IPS-18c (cell line): ENCODE measurements around the gene WRNIP1.

Experiments used
- H3K4me3 ChIP-seq: 2 replicates; pipeline ENCODE4 v1.7.0; 2013; ENCODE audit warnings: low read depth, mild to moderate bottlenecking, low read length, moderate library complexity; ENCODE audit not compliant: insufficient read depth
- H3K9me3 ChIP-seq: one replicate; pipeline ENCODE4 v1.6.1; 2013; ENCODE audit warnings: mild to moderate bottlenecking, low read length, moderate library complexity; ENCODE audit not compliant: control insufficient read depth, insufficient read depth

WRNIP1 gene

DNA sequence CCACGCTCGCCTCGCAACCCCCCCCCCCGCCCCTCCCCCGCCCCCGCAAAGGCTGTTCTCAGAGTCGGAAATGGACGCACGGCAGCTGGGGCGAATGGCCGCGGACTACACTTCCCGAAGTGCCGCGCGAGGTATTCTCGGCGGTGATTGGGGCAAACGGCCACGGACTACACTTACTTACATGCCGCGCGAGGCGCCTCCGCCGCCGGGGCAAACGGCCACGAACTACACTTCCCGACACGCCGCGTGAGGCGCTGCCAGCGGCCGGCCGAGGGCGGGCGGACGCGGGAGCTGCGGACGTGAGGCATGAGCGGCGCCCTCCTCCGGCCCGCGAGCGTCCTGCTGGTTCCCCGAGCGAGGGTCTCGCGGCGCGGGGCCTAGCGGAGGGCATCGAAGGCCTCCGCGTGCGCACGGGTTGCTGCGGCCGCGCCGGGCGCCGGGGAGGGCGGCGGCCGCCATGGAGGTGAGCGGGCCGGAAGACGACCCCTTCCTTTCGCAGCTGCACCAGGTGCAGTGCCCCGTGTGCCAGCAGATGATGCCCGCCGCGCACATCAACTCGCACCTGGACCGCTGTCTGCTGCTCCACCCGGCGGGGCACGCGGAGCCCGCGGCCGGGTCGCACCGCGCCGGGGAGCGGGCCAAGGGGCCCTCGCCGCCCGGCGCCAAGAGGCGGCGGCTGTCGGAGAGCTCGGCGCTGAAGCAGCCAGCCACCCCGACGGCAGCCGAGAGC lies at the start of gene WRNIP1:
WRNIP1 (plus strand) TSS at position 228 of the 730 bp plus-strand sequence; CDS start at position 458, 230 bp downstream.
- Histone ChIP-seq H3K9me3 (no peaks in the 10 kb centered on the region), H3K4me3 (peak within 1 kb of the TSS; percentile 85)

DNA sequence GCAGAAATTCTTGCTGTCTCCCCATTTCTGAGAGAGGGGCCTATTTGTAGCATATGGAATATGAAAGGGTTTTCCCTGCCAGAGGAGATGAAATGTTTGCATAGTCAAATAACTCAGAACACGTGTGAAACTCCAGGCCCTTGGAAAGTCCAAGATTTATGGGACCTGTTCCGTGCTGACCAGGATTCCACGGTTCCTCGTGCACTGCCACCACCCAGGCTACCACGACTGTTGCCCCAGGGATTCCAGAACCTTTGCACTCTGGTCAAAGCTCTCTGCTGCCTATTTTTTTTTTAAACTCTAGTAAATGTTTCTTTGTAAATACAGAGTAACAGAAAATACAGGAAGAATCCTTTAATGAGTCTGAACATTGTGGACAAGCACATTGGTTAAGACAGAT lies 49.5 kb upstream of the WRNIP1 start:
- Histone ChIP-seq H3K4me3 (no peak overlapping the region), H3K9me3 (peaks cover 8% of the 10 kb centered on the region)

DNA sequence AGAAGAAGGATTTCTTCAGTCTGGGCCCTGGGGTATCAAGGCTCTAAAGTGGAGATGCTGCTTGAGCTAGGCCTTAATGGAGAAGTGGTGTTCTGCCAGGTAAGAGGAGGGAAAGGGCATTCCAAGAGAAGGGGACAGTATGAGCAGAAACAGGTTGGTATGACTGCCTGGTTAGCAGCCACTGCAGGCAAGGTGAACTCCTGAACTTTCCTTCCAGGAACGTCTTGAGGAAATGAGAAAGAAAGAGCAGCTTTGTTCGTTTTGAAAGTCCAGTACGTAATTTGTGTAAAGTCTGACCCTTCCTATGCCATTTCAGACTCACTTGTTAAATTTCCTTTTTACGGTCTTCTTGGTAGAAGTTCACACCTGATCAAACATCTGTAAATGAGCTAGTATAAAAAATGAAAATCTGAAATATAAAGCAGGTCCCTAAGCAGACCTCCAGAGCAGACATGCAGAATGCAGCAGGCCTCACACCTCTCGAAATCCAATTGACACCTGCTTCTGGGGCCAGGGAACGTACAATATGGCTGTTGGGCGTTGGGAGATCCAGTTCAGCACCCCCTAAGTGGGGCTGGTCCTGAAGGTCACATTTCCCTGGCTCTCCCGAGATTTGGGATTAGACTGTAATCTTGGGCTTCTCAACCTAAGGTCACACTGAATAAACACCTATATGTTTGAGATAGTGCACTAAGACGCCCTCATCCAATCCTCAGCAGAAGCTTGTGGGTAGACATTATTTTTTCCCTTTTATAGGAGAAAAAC lies 48.1 kb upstream of the WRNIP1 start:
- Histone ChIP-seq H3K9me3 (peaks cover 8% of the 10 kb centered on the region), H3K4me3 (no peak overlapping the region)

DNA sequence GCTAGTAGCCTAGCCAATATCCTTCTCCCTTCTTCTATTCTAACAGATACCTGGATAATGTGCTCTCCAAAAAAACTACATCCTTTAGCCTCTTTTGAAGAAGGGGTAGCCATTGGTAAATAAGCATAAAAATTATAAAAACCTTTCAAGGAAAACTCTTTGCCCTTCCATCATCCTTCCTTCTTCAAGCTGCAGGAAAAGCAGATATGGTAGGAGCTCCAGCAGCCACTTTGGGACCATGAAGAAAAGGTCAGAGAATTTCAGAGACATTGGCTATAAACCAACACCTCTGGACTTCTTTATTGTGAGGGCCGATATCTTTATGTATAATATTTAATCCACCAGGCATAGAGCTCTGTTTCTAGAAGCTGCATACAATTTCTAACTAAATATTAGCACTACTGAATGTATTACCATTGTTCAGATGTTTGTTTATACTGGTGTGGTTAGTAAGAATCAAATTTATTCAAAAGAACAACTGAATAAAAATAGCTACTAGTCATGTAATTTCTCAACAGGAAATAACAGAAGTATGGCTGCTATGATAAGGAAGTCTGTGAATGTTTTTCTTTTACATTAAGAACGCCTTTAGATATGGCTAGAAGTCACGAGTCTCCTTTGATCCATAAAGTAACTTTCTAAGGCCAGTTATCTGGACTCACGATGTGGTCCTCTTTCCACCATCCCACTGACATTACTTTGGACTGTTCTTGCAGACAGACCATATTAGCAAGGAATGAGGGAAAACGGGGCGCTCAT lies 46.7 kb upstream of the WRNIP1 start:
- Histone ChIP-seq H3K9me3 (peaks cover 7% of the 10 kb centered on the region), H3K4me3 (no peak overlapping the region)

DNA sequence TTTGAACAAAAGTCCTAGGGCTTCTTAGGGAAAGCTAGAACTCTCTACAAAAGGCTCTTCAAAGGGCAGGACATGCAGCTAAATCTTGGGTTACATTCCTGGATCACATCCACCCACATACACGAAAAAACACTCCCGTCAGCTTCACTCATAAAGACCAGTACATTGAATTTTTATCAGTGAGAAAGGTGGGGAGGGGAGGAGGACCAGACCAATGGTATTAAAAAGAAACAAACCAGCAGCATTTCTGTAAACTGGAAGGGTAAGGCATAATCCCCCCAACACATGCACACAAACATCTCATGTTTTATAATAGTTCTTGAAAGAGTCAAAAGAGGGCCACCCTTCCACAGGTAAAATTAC lies 46.1 kb upstream of the WRNIP1 start:
- no peak overlapping the region for H3K4me3 ChIP-seq
- peaks cover 3% of the 10 kb centered on the region for H3K9me3 ChIP-seq

DNA sequence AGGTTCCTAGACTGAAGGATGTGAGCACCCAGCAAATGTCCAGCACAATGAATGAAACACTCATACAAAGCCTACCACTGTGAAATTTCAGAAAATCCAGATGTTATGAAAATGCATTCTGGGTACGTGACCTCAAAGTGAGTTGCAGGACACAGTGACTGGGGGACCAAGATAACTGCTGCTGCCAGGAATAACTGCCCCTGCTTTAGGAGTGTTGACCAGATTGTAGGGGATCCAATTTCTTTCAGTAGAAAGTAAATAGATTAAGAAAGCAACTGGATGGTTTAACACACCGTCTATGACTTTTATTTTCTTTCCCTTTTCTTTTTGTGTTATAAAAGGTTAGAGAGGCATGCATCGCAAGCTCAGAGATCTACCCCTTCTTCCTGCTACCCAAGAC lies 44.0 kb upstream of the WRNIP1 start:
- Histone ChIP-seq H3K4me3 (no peak overlapping the region), H3K9me3 (no peaks in the 10 kb centered on the region)

DNA sequence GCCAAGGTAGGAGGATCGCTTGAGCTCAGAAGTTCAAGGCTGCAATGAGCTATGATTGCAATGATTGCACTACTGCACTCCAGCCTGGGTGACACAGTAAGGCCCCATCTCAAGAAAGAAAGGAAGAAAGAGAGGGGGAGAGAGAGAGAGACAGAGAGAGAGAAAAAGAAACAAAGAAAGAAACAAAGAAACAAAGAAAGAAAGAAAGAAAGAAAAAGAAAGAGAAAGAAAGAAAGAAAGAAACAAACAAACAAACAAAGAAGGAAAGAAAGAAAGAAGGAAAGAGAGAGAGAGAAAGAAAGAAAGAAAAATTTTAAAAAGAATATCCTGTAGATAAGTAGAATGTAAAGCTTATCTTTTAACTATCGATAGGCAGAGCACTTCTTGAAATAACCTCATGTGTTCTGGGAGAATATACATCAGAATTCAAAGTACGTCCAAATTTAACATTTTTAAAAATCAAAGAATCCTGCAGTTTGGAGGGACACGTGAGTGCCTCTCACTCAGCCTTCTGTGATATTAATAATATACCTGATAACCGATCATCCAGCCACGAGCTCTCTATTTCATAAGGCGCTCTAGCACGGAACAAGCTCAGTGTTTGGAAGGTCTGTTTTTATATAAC lies 39.7 kb upstream of the WRNIP1 start:
- no peaks in the 10 kb centered on the region for H3K9me3 ChIP-seq

DNA sequence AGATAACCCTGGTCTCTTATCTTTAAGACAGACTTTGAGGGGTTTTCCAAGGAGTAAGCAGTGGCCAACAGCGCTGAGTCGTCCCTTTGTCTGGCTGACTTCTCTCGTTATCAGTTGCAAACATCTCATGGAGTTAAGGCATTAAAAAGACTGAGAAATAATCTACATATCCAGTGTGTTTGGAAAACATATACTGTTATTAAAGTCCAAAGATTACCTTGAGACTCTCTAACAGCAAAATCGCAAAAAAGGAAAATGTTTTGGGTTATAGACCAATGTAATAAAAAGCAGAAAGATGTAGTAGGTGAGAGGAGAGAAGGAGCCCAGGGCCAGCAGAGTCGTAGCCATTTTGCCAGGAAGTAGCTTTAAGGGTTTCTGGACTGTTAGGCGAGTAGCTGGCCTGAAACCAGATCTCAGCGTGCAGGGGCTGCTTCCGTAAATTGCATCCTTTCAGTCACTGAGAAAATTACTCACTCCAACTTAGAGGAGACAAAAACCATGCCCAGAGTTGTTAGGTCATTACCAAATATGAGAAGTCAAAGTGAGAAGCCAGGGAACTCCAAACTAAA lies 39.1 kb upstream of the WRNIP1 start:
- H3K9me3 ChIP-seq = no peaks in the 10 kb centered on the region
- no peak overlapping the region for H3K4me3 ChIP-seq

More for the DNA sequence above, 39.7 kb upstream of the WRNIP1 start:
- no peak overlapping the region for H3K4me3 ChIP-seq

DNA sequence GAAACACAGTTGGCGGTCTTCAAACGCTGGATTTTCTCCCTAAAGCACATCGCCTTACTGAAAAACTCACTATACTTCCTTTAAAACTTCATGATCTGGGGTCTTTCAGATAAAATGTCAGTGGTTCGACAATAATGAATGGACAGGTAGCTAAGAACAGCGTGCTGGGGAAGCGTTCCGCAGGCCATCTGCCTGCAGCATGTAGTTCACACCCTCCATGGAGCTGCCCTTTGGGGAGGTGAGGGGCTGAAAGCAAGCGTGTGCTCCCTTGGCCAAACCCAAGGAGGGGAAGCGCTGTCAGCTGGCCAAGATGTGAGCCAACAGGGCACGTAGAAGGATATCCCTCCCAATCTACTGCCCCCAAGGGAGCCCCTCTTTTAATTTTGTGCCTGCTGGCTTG lies 35.3 kb upstream of the WRNIP1 start:
- Histone ChIP-seq H3K4me3 (no peak overlapping the region), H3K9me3 (no peaks in the 10 kb centered on the region)

DNA sequence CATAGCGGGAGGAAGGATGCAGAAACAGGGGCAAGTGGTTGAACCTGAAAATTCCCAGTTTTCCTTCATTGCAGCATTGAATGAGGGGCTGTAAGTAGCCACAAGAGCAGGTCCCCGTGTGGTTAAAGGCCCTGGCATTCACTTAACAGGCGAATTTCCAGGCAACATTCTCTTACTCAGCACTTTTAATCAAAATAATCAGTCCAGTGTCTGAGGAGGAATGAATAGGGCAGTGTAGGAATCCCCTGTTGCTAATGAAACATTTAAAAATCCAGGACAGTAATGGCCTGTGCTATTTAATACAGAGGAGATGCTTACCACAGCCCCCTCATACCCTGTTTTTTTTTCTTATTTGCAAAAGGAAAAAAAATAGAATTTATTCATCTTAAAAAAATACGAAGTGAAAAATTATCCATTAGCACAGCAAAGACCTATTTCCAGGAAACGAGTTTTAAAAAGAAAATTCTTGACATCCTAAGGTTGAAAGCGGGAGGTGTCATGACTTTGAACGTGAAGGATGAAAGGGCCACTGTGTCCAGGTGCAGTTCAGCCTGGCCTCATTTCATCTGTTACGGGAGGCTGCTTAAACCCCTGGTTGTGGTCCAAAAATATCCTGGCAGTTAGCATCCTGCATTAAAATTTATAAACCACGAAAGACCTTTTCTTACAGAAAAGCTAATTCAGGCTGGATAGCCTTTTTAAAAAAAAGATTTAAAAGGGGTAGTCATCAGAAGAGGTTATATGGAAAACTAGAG lies 34.7 kb upstream of the WRNIP1 start:
- H3K9me3 ChIP-seq = no peaks in the 10 kb centered on the region
- H3K4me3 ChIP-seq = no peak overlapping the region

DNA sequence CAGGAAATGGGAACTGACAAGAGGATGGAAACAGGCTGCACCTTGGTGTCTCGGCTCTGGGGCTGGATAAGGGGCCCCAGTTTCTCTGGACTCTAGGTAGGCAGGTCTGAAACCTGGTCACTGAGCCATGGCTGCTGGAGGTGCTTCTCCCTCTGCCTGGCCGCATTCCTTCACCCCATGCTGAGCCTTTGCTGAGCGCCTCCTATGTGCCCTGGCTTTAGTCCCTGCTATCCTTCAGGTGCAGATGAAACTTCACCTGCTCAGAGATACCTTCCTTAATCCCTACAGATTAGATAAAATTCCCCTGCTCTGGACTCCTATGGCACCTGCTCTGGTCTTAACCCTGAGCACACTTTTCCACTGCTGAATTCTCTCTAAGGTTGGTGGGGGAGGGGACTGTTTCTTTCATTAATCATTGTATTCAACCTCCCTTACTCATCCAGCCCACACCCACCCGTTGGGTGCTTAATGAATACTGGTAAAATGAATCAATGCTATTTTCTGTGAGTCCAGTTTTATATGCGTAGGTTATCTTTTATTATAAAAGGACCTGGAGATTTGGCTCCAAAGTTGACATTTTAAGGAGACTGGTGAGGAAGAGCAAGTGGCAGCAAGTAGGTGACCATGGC lies 33.8 kb upstream of the WRNIP1 start:
- H3K4me3 ChIP-seq = no peak overlapping the region
- H3K9me3 ChIP-seq = no peaks in the 10 kb centered on the region

DNA sequence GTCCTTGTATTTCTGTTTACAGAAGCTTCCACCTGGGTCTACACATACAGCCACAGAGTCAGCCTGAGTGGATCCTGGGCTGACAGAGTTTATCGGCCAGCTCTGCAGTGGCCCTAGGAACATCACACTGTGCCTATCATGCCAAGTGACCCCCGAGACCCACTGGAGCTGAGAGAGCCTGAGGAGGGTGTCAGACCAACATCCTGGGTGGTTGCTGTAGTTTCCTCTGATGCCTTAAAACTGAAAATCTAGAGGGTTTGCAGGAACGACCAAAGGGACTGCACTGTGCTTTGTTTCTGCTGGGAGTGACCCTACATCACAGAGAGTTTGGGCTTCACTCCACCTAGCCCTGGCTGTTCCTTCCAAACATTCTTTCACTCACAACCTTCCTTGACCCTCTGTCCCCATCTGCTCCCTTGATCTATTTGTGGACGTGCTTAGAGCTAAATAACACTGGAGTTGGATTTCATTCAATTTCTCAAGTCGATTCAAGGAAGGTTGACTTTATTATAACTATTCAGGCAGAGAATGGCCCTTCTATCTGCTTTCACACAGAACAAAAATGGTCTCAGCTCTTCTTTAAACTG lies 32.6 kb upstream of the WRNIP1 start:
- no peaks in the 10 kb centered on the region for H3K9me3 ChIP-seq
- no peak overlapping the region for H3K4me3 ChIP-seq

DNA sequence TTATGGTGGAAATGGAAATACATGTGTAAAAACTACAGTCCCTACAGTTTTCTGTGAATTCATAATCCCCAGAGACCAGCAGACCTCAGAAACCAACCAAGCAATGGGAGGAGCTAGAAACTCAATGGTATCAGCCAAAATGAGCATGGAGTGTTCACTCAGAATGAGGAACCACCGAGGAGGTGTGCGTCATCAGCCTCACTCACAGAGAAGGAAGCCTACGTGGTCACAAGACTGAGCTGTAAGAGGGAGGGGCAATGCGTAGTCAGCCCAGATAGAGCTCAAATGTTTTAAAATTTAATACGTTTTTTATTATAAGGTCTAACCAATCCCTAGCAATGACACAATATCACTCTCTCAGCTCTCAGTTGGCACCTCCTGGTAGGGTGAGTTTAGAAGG lies 31.9 kb upstream of the WRNIP1 start:
- H3K9me3 ChIP-seq = no peaks in the 10 kb centered on the region

DNA sequence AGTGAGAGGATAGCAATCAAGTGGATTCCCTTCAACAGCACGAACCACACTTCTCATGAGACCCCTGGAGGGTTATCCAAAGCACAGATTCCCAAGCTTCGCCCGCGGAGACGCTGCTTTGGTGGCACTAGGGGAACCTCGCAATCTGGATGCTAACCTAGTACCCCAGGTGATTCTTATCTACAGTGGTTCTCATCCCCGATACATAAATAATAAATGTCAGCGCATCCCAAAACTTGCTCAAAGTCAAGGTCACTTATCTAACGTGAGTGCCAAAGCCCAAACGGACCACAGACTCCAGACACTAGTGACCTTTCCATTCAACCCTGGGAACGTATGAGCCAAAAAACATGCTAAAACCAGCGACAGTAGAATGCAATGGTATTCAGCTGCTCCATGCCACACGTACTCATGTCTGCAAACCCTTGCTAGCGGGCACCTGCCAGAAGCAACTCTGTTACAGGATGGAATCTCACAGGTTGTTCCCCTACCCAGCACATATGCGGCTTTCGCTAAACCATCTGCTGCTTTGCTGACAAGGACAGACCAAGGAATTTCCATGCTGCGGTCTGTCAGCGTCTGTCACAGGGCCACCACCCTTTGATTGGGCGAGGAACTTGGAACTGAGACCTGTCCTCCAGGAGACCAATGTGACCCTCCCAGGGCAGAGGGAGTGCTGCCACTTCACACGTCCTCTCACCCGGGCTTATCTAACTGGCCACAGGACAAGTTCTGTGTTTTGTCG lies 31.3 kb upstream of the WRNIP1 start:
- Histone ChIP-seq H3K4me3 (no peak overlapping the region), H3K9me3 (no peaks in the 10 kb centered on the region)

More for the DNA sequence above, 31.9 kb upstream of the WRNIP1 start:
- no peak overlapping the region for H3K4me3 ChIP-seq

DNA sequence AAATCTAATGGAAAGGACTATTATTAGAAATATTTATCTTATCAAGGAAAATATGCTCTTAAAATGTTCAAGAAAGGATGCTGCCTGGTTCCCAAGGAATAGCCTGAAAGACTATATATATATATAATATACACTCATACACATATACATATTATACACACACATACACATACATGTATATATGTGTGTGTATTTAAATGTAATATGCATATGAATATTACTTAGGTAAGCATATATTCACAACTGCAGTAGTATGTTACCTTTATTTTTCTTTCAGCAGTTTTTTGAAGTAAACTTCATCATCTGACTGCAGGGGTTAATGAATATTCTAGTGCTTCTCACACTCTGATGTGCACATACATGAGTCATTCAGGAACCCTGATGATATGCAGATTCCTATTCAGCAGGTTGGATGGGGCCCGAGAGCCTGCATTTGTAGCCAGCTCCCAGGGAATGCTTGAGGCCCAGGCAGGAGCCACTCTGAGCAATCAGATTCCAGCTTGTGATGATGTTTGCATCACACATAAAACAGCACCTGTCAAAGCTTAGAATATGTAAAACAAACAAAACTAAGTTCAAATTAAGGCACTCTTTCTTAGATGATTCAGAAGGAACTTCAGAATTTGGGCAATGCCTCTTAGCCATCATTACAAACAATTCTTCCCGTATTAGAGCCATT lies 30.6 kb upstream of the WRNIP1 start:
- Histone ChIP-seq H3K4me3 (no peak overlapping the region), H3K9me3 (no peaks in the 10 kb centered on the region)
